ENCODE results near the gene SUGT1.

GRCh38 chr13:52652196-52652979, at the start of gene SUGT1:
- TF ChIP-seq CTCF (conservative IDR thresholded peaks at IDR 0.05; ENCODE audit: low read length) (peak; percentile 77), EZH2phosphoT487 (IDR thresholded peaks at IDR 0.05; ENCODE audit: borderline replicate concordance) (no peak)

All from Loucy (cell line).